ENCODE data around the gene SPATA16.

GRCh38 chr3:172848910-172849309 lies 292.1 kb downstream of the SPATA16 start:
- TF ChIP-seq EZH2 (optimal IDR thresholded peaks at IDR 0.05; ENCODE audit: low read depth, low read length) = no peak
- TF ChIP-seq, protein P1, sequence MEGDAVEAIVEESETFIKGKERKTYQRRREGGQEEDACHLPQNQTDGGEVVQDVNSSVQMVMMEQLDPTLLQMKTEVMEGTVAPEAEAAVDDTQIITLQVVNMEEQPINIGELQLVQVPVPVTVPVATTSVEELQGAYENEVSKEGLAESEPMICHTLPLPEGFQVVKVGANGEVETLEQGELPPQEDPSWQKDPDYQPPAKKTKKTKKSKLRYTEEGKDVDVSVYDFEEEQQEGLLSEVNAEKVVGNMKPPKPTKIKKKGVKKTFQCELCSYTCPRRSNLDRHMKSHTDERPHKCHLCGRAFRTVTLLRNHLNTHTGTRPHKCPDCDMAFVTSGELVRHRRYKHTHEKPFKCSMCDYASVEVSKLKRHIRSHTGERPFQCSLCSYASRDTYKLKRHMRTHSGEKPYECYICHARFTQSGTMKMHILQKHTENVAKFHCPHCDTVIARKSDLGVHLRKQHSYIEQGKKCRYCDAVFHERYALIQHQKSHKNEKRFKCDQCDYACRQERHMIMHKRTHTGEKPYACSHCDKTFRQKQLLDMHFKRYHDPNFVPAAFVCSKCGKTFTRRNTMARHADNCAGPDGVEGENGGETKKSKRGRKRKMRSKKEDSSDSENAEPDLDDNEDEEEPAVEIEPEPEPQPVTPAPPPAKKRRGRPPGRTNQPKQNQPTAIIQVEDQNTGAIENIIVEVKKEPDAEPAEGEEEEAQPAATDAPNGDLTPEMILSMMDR (IDR thresholded peaks at IDR 0.05; ENCODE audit: low read length) = no peak
